H1 (cell line): Measurements from ENCODE around the gene RGS9. TPM values are rescaled to one million over a fixed set of nuclear protein-coding genes. Genes with fewer than 3 reads are reported as not detected.

ENCODE experiments used
- CBX8 ChIP-seq: fragments of 300-800, 300-1000 bp; sonication (generic); IDR thresholded peaks from 2 replicates; pipeline ENCODE4 v1.7.1; 2016; ENCODE audit warnings: low read depth, low read length, borderline replicate concordance
- HDAC2 ChIP-seq, 2 experiments: fragments of 300-600 bp in 1 of 2; sonication (generic) in 1 of 2; IDR thresholded peaks; 2 replicates each; pipeline ENCODE4 v1.6.1; 2011 to 2012; ENCODE audit warnings: low read depth in 2 of 2, low read length in 2 of 2, mild to moderate bottlenecking in 2 of 2, moderate library complexity in 2 of 2, borderline replicate concordance in 1 of 2, inconsistent platforms in 1 of 2
- TAF7 ChIP-seq: optimal IDR thresholded peaks from 2 replicates; pipeline ENCODE3; 2011; ENCODE audit warnings: low read depth, mild to moderate bottlenecking, inconsistent platforms, low read length, moderate library complexity, borderline replicate concordance
- TCF12 ChIP-seq: IDR thresholded peaks from 2 replicates; pipeline ENCODE4 v1.6.1; 2011; ENCODE audit warnings: low read depth, mild to moderate bottlenecking, low read length
- polyA plus RNA-seq, 7 experiments: library from polyadenylated mRNA; depleted of rRNA in 3 of 7; stranded (reverse) in 5 of 7; unstranded in 2 of 7; fragments of >200 nt in 5 of 7; fragments of 200-250 nt in 2 of 7; gene quantifications; 1 replicate in 5 of 7; 2 replicates in 1 of 7; 4 replicates in 1 of 7; pipeline versions ENCODE4 v1.2.1 to v1.2.3, GENCODE V29; 2011 to 2013; ENCODE audit warnings: missing spikeins in 2 of 7, mixed read lengths in 2 of 7
- total RNA-seq: library from RNA; stranded (reverse); fragmentation: NEBNext Ultra II Directional; extraction: Animal tissue kit (Norgen Biotek cat#: 25700); gene quantifications from 2 replicates; pipeline ENCODE4 v1.2.1, GENCODE V29; 2021

Gene RGS9
- total and polyA plus RNA-seq, 2 of the 8 experiments (the other 6 are each of a cell fraction or from before 2014, with no cell fraction given): 8.9 to 20.5 TPM

DNA sequence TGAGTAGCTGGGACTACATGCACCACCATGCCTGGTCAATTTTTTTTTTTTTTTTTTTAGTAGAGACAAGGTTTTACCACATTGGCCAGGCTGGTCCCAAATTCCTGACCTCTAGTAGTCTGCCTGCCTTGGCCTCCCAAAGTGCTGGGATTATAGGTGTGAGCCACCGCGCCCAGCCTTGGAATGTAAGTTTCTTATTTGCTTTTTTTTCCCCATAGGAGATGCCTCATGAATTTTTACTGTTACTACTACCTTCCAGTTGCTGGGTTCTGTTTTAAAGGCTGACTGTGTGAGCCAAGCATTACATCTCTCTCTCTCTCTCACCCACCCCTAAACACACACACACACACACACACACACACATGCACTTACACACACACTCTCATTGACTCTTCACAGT is 112.6 kb downstream of the RGS9 start (continued):
- TF ChIP-seq TAF7 (no peak), HDAC2 (IDR thresholded peaks at IDR 0.05; ENCODE audit: borderline replicate concordance in 1 of 2, low read depth in 2 of 2, low read length in 2 of 2) (no peak), CBX8 (no peak), TCF12 (no peak)
